Subcutaneous adipose tissue (tissue), 4 donors: ENCODE results near the gene NFX1. TPM values are rescaled to one million over a fixed set of nuclear protein-coding genes. Genes with fewer than 3 reads are reported as not detected.

ENCODE experiments used
- small RNA-seq: library from RNA; depleted of rRNA; stranded (forward); fragments of <200 nt; gene quantifications from one replicate; pipeline ENCODE3, GENCODE V24; 2016
- total RNA-seq, 4 donors: library from RNA; depleted of rRNA; stranded (reverse); fragments of >200 nt; gene quantifications; one replicate each; pipeline ENCODE4 v1.1.0, GENCODE V29; 2016
- TF ChIP-seq, protein P1 (sequence below): fragments of 450-650 bp; IDR thresholded peaks from one replicate; pipeline ENCODE4 v1.5.1; 2016; ENCODE audit warnings: low read depth, mild to moderate bottlenecking, control low read depth, antibody characterized with exemption, moderate library complexity

NFX1 gene
- total RNA-seq, 4 donors from 2014 or later = 33.5 to 43.2 (median 39.0) TPM

DNA sequence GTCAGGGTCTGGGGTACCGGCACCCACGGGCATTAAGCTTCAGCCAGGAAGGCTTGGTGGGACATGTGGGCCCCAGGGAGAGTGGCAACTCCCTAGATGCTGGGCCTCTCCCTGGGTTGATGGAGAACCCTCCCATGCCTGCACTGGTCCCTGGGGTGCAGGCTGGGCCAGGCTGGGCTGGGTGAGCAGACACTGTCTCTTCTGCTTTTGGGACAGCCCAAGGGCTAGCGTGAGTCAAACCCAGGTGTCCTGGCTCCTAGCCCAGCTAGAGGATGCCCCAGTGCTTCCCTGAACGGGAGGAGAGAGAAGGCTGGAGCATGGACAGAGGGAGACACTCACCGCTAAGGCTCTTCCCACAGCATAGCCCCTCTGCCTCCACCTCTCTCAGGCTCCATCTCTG is 117.8 kb downstream of the NFX1 start:
- TF ChIP-seq, protein P1, sequence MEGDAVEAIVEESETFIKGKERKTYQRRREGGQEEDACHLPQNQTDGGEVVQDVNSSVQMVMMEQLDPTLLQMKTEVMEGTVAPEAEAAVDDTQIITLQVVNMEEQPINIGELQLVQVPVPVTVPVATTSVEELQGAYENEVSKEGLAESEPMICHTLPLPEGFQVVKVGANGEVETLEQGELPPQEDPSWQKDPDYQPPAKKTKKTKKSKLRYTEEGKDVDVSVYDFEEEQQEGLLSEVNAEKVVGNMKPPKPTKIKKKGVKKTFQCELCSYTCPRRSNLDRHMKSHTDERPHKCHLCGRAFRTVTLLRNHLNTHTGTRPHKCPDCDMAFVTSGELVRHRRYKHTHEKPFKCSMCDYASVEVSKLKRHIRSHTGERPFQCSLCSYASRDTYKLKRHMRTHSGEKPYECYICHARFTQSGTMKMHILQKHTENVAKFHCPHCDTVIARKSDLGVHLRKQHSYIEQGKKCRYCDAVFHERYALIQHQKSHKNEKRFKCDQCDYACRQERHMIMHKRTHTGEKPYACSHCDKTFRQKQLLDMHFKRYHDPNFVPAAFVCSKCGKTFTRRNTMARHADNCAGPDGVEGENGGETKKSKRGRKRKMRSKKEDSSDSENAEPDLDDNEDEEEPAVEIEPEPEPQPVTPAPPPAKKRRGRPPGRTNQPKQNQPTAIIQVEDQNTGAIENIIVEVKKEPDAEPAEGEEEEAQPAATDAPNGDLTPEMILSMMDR = no peak

DNA sequence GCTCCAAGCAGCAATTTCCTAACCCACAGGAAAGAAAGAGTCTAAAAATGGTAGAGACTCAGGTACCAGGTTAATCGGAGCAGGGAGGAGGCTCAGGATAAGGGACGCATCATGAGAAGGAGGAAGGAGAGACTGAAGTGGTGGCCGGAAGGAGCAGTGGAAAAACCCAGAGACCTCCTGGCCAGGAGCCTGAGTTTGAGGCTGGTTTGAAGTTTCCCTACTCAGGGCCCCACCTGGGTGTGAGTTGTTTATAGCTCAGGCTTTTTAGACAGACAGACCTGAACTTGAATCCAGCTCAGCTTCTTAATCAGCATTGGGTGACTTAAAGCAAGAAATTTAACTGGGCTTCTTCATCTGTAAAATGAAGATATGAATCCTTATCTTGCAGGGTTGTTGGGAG is 124.0 kb downstream of the NFX1 start:
- TF ChIP-seq, protein P1 = no peak

DNA sequence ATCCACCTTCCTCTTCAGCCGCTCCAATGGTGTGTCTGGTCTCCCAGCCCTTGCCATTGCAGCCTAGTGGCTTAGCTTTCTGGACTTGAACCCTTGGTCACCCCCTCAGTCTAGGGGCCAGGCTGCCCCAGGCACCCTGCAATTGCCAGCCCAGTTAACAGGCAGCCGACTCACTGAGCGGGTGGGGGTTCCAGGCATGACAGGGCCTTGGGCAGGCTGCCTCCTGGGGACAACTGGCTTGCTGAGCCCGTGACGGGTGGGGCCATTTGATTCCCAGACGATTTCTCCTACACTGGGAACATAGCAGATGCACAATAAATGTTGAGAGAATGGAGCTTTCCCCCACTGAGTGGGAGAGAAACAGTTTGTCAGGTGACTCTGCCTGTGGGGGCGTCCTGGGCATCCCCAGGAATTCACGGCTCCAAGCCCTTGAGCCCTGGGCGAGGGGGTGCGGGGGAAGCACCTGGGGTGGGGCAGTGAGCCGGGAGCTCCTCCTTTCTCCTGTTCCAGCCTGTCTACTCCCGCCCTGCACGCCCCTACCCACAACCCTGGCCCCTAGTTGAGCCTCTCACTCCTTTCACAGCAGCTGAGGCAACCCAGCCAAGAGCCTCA is 124.7 kb downstream of the NFX1 start:
- TF ChIP-seq, protein P1 = no peak

DNA sequence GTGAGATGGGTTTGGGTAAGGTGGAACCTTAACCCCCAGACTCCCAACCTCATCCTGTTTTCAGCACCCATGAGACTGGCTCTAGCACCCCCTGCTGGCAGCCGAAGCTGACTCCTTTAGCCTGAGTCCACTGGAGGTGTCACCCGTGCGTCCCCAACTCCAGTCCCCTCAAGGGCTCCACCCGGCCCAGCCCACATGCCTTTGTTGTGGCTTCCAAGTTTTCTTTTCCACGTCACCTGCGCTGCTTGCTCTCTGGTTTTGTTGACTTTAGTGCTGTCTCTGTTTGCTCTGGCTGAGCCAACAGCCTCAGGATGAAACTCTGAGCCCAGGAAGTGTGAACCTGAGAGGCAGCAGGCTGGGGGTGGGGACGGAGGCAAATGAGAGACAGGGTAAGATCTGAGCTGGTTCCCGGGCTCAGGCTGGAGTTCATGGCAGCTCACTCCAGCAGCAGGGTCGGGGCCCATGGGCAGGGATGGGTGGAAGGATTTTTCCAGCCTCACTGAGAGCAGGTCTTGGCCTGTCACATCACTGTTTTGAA is 125.3 kb downstream of the NFX1 start:
- TF ChIP-seq, protein P1 = no peak

DNA sequence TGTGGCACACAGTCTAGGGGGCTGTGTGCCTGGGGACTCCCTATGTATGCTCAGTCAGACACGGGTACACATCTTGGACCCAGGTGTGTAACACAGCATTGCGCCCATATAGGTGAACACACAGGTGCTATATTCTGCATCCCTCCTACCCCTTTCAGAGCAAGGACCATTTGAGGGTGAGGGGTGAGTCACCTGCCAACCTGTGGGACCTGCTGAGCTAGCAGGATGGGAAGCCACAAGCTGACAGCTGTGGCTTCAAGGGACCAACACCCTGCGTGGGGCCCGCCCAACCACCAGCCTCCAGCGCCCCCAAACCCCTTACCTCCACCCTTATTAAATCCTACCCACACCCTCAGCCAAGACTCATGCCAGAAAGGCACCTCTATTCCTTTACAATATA is 126.7 kb downstream of the NFX1 start:
- TF ChIP-seq, protein P1 = no peak

DNA sequence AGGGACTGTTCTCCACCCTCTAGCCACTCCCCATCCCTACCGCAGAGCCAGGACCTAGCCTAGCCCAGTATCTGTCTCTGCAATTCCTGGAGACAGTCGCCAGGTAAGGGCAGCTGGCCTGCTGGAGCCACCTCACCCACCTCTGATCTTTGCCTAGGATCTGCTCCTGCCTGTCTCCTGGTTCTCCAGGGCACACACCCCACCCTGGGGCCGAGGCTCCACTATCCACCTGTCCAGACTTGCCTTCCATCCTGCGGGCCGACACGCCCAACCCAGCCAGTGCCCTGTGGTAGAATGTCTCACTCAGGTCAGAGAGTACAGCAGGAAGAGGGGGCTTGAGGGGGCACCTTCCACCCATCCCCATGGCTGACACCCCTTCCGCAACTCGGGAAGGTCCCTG is 127.8 kb downstream of the NFX1 start:
- TF ChIP-seq, protein P1 = no peak

DNA sequence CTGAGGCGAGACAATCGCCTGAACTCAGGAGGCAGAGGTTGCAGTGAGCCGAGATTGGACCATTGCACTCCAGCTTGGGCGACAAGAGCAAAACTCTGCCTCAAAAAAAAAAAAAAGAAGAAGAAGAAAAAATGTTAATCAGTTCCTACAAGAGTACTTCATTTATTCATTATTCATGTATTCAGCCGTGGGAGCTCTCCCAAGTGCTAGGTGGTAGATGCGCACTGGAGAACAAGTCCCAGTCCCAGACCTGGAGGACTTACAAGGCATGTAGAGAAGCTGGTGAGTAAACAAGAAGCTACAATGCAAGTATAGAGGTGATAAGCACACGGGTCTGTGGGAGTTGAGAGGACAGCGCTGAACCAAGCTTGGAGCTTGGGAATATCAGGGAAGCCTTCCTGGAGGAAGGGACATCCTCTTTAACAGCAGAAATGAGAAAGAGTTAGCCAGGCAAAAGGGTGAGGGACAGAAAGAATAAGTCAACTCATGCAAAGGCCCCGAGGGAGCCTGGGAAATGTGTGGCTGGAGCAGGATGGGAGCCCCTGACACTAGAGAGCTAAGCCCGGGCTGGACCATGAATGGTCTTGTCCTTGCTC is 129.5 kb downstream of the NFX1 start:
- TF ChIP-seq, protein P1 = no peak

Small RNAs within 50 kb of the gene (small RNA-seq; reads per million reads assigned to genes)
- 0.49 reads per million for gene RF00019

Other genes starting within 250 kb of the NFX1 start
- gene SMU1, start 213.8 kb upstream of the NFX1 start, total RNA-seq = 10 to 100 TPM; 12.8 to 18.1 (median 15.8) TPM
- 100 to 1,000 TPM in 1 of 4 donors, 10 to 100 TPM in 3; 39.6 to 100 (median 64.5) TPM for gene B4GALT1, start 123.2 kb upstream of the NFX1 start, total RNA-seq
- gene SPINK4, start 50.3 kb upstream of the NFX1 start, total RNA-seq = not detected
- gene BAG1, start 25.8 kb upstream of the NFX1 start, total RNA-seq = 10 to 100 TPM; 60.3 to 92.5 (median 77.8) TPM
- gene CHMP5, start 25.5 kb upstream of the NFX1 start, total RNA-seq = 10 to 100 TPM; 55.9 to 72.4 (median 66.0) TPM
- 100 to 1,000 TPM; 136 to 498 (median 197) TPM for gene AQP7, start 112.1 kb downstream of the NFX1 start, total RNA-seq
- gene AQP3, start 157.1 kb downstream of the NFX1 start, total RNA-seq = 10 to 100 TPM in 2 of 4 donors, 1 to 10 TPM in 2; 2.1 to 38.1 (median 10.2) TPM
- 10 to 100 TPM; 11.0 to 18.1 (median 14.9) TPM for gene NOL6, start 183.4 kb downstream of the NFX1 start, total RNA-seq
- not detected for gene ANKRD18B, start 233.7 kb downstream of the NFX1 start, total RNA-seq